ENCODE results near the gene WDR36.

WDR36 gene

DNA sequence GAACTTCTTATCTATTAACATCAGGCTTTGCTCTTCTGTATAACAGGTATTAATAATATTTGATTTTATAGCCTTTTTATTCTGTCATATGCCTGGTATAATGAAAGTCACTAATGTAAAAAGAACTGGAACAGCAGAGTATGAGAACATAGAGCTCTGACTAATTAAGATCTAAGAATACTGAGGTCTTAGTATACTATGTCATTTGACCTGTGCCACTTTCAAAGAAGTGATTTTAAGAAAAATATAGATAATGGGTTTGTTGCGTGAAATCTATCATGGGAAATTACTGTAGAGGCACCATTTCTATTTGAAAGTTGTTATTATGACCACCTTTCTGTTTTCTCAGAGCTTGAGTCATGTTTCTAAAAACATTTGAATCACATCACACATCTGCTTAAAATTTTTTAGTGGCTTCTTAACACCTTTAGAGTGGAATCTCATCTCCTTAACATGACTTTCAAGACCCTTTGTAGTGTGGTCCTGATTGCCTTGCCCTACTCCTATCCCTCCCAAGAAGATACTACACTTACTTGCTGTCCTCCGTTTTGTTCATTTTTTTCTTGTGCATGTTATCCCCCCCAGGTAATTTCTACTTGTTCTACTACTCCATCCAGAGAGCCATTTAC is 14.3 kb downstream of the WDR36 start:
- no peak for DNase-seq (ENCODE audit: low read depth, low spot score)

DNA sequence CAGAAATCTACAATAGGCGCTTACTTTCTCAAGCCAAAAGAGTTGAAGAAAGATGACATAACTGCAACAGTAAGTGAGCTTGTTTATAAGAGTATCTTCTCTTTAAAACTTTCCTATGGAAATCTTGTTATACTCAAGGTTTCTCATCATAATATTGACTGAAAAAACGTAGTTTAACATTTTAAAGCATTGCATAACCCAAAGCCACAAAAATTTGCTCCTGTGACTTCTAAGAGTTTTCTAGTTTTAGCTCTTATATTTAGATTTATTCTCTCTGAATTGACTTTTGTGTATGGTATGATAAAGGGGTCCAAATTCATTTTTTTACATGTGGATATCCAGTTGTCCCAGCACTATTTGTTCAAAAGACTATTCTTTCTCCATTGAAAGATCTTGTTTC is 15.2 kb downstream of the WDR36 start:
- DNase-seq (ENCODE audit: low read depth, low spot score): no peak

- DNase-seq (ENCODE audit: low read depth, low spot score): no peak
Measured at GRCh38 chr5:111111956-111112355, 19.8 kb downstream of the WDR36 start.

DNA sequence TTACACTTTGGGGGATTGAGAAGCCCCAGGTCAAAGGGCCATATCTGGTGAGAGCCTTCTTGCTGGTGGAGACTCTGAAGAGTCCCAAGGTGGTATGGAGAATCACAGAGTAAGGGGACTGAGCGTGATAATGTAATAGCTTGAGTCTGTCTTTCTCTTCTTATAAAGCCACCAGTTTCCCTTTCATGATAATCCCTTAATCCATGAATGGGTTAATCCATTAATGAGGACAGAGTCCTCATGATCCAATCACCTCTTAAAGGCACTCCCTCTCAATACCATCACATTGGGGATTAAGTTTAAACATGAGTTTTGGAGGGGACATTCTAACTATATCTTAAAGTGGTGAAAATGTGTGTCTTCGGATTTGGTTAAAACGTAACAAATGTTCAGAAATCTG is 21.5 kb downstream of the WDR36 start:
- DNase-seq (ENCODE audit: low read depth, low spot score): no peak

DNA sequence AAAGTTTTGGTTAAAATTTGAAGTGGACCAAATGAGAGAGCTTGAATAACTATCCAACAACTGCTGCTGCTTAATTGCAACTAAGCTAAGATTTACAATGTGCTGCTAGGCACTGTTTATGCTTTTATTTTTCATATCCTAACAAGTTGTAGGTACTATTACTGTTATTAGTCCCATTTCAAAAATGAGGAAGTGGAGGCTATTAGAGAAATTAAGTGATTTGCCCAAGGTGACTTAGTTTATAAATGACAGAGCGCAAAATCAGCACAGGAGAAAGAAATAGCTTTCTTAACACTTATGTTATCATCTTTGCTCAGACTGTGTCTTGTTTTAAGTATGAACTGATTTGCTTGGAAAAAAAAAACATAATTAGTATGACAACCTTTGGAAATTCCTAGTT is 23.1 kb downstream of the WDR36 start:
- DNase-seq (ENCODE audit: low read depth, low spot score): no peak

GRCh38 chr5:111116550-111116949 is 24.4 kb downstream of the WDR36 start:
- DNase-seq (ENCODE audit: low read depth, low spot score): no peak

DNA sequence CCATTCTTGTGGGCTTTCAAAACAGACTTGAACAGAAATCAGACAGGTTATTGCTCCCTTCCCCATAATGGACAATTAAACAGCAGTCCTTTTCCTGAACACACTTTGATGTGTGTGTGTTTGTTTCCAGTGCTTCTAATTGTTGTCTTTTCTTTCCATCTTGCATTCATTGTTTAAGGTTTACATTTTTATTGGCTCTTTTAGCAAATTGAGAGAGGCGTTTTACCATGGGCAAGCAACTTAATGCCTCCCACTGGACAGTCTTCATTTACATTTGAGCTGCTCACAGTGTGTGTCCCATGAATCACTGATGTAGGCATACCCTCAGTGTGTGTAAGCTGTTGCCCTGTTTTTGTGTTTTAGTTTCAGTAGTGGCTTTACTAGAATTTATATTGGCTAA is 25.0 kb downstream of the WDR36 start:
- DNase-seq (ENCODE audit: low read depth, low spot score): peak; percentile 20

- DNase-seq (ENCODE audit: low read depth, low spot score): no peak
Measured at GRCh38 chr5:111119221-111119620, 27.1 kb downstream of the WDR36 start.

GRCh38 chr5:111119856-111120255 is 27.7 kb downstream of the WDR36 start:
- DNase-seq (ENCODE audit: low read depth, low spot score): no peak

DNA sequence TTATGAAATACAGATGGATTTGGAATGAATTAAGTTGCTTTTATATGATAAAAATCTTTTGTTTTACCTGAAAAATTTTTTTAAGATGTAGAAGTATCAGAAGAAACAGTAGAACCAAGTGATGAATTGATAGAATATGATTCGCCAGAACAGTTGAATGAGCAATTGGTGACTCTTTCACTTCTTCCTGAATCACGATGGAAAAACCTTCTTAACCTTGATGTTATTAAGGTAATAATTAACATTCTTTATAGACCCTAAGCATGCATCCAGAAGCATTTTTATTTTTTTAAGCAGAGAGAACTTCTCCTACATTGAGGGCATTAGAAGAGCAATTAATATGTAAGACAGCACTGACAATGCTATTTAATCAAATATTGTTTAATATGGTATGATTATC is 28.8 kb downstream of the WDR36 start:
- no peak for DNase-seq (ENCODE audit: low read depth, low spot score)

GRCh38 chr5:111121926-111122325 is 29.8 kb downstream of the WDR36 start:
- no peak for DNase-seq (ENCODE audit: low read depth, low spot score)

DNA sequence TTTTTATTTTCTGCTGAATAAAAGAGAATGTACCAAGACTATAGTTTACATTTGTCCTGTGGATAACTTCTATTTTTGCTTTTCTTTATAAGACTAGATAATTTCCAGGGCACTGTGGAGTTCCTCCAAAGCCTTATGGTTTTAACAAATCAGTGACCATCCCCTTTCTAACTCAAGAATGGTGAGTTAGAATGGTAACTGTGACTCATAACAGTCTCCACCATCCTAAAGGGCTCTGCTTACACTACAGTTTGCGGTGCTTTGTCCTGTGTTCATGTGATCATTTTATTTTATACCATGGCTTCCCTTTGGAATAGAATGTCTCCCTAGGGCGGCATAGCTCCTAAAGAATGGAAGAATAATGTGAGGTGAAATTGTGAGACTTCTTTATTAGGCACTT is 30.2 kb downstream of the WDR36 start:
- no peak for DNase-seq (ENCODE audit: low read depth, low spot score)

- DNase-seq (ENCODE audit: low read depth, low spot score): no peak
Measured at GRCh38 chr5:111124793-111125192, 32.6 kb downstream of the WDR36 start.

- DNase-seq (ENCODE audit: low read depth, low spot score): no peak
Measured at GRCh38 chr5:111126896-111127295, 34.7 kb downstream of the WDR36 start.

GRCh38 chr5:111127453-111128195 is 35.5 kb downstream of the WDR36 start:
- DNase-seq (ENCODE audit: low read depth, low spot score): no peak

DNA sequence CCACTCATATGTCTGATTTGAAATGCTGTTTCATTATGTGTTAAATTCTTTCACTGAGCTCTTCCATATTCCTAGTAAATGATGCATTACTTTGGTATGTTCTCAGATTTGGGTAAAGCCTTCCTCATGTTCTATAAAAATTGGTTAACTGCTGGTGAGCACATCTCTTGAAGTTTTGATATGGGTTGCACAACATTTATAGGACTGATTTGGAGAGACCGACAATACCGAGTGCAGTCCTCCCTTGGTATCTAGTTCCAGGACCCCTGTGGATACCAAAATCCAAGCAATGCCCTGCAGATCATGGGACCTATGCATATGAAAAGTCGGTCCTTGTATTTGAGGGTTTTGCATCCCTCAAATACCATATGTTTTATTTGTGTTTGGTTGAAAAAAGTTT is 37.8 kb downstream of the WDR36 start:
- DNase-seq (ENCODE audit: low read depth, low spot score): no peak

DNA sequence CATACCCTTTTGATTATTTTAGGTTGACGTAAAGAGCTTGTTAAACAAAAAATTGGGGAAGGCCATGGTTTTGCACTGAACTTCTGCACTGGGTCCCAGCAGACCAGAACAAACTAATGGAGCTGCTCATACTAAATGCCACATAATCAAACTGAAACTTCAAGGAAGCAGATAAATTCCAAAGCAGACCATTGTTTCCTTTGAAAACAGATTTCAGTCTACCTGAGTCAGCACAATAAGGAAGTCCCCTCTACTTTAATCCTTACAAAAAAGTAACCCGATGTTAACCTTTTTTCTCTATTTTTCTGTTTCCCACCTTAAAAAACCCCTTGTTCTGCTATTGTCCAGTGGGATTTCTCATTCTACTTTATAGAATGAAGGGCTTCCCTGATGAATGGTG is 39.2 kb downstream of the WDR36 start:
- DNase-seq (ENCODE audit: low read depth, low spot score): no peak

GRCh38 chr5:111132076-111132475 is 39.9 kb downstream of the WDR36 start:
- DNase-seq (ENCODE audit: low read depth, low spot score): no peak

- DNase-seq (ENCODE audit: low read depth, low spot score): no peak
Measured at GRCh38 chr5:111132731-111133435, 40.7 kb downstream of the WDR36 start.

GRCh38 chr5:111133436-111133751 is 41.2 kb downstream of the WDR36 start:
- DNase-seq (ENCODE audit: low read depth, low spot score): no peak

DNA sequence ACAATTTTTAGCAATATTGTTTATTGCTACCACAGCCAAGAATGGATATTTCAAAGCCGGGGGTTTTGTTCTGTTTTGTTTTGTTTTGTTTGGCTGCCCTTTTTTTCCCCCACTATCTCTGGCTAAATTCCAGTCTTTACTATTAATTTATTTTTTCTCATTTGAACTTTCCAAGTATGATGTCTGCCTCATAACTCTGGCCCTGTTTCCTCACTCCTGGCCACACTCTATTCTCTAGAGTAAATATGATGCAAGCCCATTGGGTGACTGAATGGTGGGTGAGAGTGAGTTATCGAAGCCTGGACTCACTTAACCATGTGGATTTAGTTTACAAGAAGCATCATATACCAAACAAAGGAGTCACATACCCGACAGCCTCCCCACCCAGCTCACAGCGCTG is 41.9 kb downstream of the WDR36 start:
- DNase-seq (ENCODE audit: low read depth, low spot score): no peak

- DNase-seq (ENCODE audit: low read depth, low spot score): no peak
Measured at GRCh38 chr5:111134864-111135263, 42.7 kb downstream of the WDR36 start.

- DNase-seq (ENCODE audit: low read depth, low spot score): no peak
Measured at GRCh38 chr5:111135363-111135762, 43.2 kb downstream of the WDR36 start.

Measured in brain pericyte (primary cell).